A673 (cell line): Measurements from ENCODE around the gene MRFAP1L1. TPM values are rescaled to one million over a fixed set of nuclear protein-coding genes. Genes with fewer than 3 reads are reported as not detected.

Experiments used
- BruUV-seq: library from RNA; stranded (reverse); fragments of 400-500 nt; replicated peaks from 2 replicates; lab custom pipeline; 2021; lab: Mats Ljungman, UMichigan
- CTCF ChIA-PET: fragments of 300-600 bp; sonication (Branson Sonifier 250); formaldehyde crosslinking; loops from one replicate; lab custom pipeline; 2022; ENCODE audit warnings: antibody characterized with exemption; lab: Charles Lee
- POLR2A ChIA-PET: fragments of 300-600 bp; sonication (Branson Sonifier 250); formaldehyde crosslinking; loops from one replicate; lab custom pipeline; 2022; ENCODE audit warnings: antibody characterized with exemption; ENCODE audit not compliant: low non-redundant PET; lab: Charles Lee
- DNase-seq: peaks from one replicate; pipeline ENCODE4 v3.0.0-alpha.2; 2015; ENCODE audit warnings: low spot score
- H3K27ac ChIP-seq: fragments of 200-600 bp; sonication (generic); 2 replicates; pipeline ENCODE4 v1.5.1; 2016; ENCODE audit warnings: mixed run types, low read depth, mild to moderate bottlenecking, mixed read lengths, antibody characterized with exemption, low read length; ENCODE audit not compliant: poor library complexity, severe bottlenecking
- H3K27me3 ChIP-seq: fragments of 200-600 bp; sonication (generic); replicated peaks from 2 replicates; pipeline ENCODE4 v1.6.1; 2017; ENCODE audit warnings: mixed run types, low read depth, mild to moderate bottlenecking, mixed read lengths, antibody characterized with exemption, low read length; ENCODE audit not compliant: insufficient read depth, poor library complexity
- H3K36me3 ChIP-seq: fragments of 200-600 bp; sonication (generic); 2 replicates; pipeline ENCODE4 v1.6.1; 2016; ENCODE audit warnings: mixed run types, mild to moderate bottlenecking, mixed read lengths, antibody characterized with exemption, low read length; ENCODE audit not compliant: insufficient read depth, poor library complexity, severe bottlenecking
- H3K4me1 ChIP-seq: fragments of 200-600 bp; sonication (generic); 2 replicates; pipeline ENCODE4 v1.6.1; 2017; ENCODE audit warnings: mixed run types, mild to moderate bottlenecking, mixed read lengths, antibody characterized with exemption, low read length; ENCODE audit not compliant: insufficient read depth, poor library complexity, severe bottlenecking
- H3K4me3 ChIP-seq: fragments of 200-600 bp; sonication (generic); 2 replicates; pipeline ENCODE4 v1.5.1; 2016; ENCODE audit warnings: low read depth, mixed run types, mild to moderate bottlenecking, mixed read lengths, low read length; ENCODE audit not compliant: poor library complexity, severe bottlenecking
- H3K9me3 ChIP-seq: fragments of 200-600 bp; sonication (generic); 2 replicates; pipeline ENCODE4 v1.6.1; 2016; ENCODE audit warnings: mixed run types, low read depth, mild to moderate bottlenecking, mixed read lengths, antibody characterized with exemption, low read length; ENCODE audit not compliant: poor library complexity, severe bottlenecking
- EZH2 ChIP-seq: fragments of 200-600 bp; sonication (generic); IDR thresholded peaks from 2 replicates; pipeline ENCODE4 v1.6.1; 2017; ENCODE audit warnings: borderline replicate concordance, low read depth, mild to moderate bottlenecking, mixed read lengths, antibody characterized with exemption, low read length; ENCODE audit not compliant: poor library complexity, severe bottlenecking
- intact Hi-C: fragments of 100-400 bp; cut with micrococcal nuclease; formaldehyde crosslinking; loops from one replicate; pipeline ENCODE4 v1.10.0; 2022; ENCODE audit not compliant: unreplicated experiment
- total RNA-seq: library from RNA; stranded (reverse); gene quantifications from 2 replicates; pipeline ENCODE4 v1.2.3, GENCODE V29; 2021
- TF ChIP-seq, protein P1 (sequence below): fragments of 300-800, 200-600 bp; sonication (generic); conservative IDR thresholded peaks from 2 replicates; pipeline ENCODE4 v1.5.1; 2017; ENCODE audit warnings: low read depth, mild to moderate bottlenecking, antibody characterized with exemption, low read length, moderate library complexity, mixed read lengths

MRFAP1L1 gene
- total RNA-seq, 1 experiment from 2014 or later = 61.0 TPM

DNA sequence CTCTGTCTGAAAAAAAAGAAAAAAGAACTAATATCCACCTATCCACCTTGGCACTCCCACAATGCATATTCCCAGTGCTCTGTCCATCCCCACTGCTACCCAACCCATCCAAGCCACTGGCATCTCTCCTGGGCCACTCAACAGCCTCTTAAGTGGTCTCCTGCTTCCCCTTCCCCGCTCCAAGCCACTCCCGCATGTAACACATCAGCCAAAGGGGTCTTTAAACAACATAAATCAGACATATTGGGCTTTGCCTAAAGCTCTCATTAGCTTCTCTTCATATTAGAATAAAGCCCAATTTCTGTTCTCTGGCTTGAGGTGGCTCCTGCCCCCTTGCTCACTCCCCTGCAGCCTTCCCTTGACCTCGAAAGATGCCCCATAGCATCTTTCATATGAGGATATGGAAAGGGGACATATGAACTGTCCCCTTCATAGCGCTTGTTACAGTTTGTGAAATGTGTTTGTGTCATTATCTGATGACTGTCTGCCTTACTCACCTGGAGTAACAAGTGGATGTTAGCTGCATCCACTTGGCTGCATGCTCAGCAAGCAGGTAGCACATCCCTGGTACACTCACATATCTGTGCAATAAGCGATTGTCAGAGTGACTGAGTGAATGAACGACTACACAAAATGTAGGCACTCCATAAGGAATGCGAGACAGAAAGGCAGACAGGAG, 9.4 kb upstream of the MRFAP1L1 start:
- no peaks in the 10 kb centered on the region for H3K36me3 ChIP-seq
- no peak overlapping the region for H3K4me3 ChIP-seq
- BruUV-seq = no TSS peak
- H3K4me1 ChIP-seq = peaks cover 6% of the 10 kb centered on the region
- no peaks in the 10 kb centered on the region for H3K9me3 ChIP-seq
- H3K27me3 ChIP-seq = no peaks in the 10 kb centered on the region
- ChIA-PET CTCF (interaction anchor here (0.9 kb wide), 1 partner anchor 154 kb away, joined by 3 read pairs; no protein-coding TSS in a partner anchor), POLR2A (no interaction called here)
- intact Hi-C loops = loop anchor here (5.0 kb wide), 1 partner anchor 63 kb away; the partner anchor contains the start of gene KIAA0232
- no peak for DNase-seq
- H3K27ac ChIP-seq = no peak overlapping the region
- TF ChIP-seq, protein P1, sequence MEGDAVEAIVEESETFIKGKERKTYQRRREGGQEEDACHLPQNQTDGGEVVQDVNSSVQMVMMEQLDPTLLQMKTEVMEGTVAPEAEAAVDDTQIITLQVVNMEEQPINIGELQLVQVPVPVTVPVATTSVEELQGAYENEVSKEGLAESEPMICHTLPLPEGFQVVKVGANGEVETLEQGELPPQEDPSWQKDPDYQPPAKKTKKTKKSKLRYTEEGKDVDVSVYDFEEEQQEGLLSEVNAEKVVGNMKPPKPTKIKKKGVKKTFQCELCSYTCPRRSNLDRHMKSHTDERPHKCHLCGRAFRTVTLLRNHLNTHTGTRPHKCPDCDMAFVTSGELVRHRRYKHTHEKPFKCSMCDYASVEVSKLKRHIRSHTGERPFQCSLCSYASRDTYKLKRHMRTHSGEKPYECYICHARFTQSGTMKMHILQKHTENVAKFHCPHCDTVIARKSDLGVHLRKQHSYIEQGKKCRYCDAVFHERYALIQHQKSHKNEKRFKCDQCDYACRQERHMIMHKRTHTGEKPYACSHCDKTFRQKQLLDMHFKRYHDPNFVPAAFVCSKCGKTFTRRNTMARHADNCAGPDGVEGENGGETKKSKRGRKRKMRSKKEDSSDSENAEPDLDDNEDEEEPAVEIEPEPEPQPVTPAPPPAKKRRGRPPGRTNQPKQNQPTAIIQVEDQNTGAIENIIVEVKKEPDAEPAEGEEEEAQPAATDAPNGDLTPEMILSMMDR = no peak

DNA sequence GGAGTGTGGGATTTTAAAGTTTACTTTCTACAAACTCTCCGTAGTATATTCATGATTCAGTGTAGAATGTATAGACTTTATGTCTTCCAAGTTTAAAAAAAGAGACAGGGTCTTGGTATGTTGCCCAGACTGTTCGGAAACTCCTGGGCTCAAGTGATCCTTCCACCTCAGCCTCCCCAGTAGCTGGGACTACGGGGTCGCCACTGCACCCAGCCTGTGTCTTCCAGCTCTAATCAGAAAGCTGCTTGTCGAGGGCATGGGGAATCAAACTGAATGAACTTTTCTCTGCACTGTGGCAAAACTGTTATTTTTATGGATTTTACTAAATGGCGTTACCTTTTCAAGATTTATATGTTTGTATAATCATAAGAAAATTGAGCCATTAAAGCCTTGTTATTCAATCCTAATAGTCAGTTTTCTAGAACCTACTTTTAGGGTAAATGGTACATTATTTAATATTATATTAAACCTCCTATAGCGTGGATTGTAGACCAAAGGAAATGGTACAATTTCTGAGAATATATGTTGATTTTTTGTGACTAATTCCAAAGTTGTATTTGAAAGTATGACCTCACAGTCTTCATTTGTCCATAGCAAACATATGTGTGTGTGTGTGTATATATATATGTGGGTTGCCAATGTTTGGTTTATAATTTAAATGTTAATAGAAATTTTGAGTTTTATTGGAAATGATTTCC, 7.4 kb upstream of the MRFAP1L1 start:
- Histone ChIP-seq H3K27ac (peak overlapping the region; percentile 80), H3K27me3 (no peaks in the 10 kb centered on the region), H3K9me3 (no peaks in the 10 kb centered on the region), H3K36me3 (no peaks in the 10 kb centered on the region), H3K4me1 (peaks cover 6% of the 10 kb centered on the region), H3K4me3 (peak overlapping the region; percentile 91)
- TSS peak; percentile 68 for BruUV-seq
- no peak for TF ChIP-seq EZH2
- TF ChIP-seq, protein P1 = no peak
- CTCF ChIA-PET = interaction anchor here (1.5 kb wide), 1 partner anchor 156 kb away, joined by 5 read pairs; no protein-coding TSS in a partner anchor
- intact Hi-C loops = loop anchor here (5.0 kb wide), 1 partner anchor 65 kb away; the partner anchor contains the start of gene KIAA0232
- POLR2A ChIA-PET = interaction anchor here (0.6 kb wide), 1 partner anchor 1206 kb away, joined by 4 read pairs; no protein-coding TSS in a partner anchor
- DNase-seq = no peak

DNA sequence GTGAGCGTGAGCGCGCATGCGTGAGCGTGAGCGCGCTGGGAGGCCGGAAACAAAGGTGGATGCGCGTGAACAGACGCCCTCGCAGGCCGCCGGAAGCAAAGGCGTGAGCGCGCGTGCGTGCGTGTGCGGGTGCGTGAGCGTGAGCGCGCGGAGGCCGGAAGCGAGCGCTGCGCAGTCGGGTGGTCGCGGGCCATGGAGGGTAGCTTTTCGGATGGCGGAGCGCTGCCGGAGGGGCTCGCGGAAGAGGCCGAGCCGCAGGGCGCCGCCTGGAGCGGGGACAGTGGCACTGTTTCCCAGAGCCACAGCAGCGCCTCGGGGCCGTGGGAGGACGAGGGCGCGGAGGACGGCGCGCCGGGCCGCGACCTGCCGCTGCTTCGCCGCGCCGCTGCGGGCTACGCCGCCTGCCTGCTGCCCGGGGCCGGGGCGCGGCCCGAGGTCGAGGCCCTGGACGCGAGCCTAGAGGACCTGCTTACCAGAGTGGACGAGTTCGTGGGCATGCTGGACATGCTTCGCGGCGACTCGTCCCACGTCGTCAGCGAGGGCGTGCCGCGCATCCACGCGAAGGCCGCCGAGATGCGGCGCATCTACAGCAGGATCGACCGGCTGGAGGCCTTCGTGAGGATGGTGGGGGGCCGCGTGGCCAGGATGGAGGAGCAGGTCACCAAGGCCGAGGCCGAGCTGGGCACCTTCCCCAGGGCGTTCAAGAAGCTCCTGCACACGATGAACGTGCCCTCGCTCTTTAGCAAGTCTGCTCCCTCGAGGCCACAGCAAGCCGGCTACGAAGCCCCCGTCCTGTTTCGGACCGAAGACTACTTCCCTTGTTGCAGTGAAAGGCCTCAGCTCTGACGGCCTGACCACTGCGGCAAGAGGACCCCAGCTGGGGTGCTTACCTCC, 6.6 kb upstream of the MRFAP1L1 start, which contains the start of gene BLOC1S4:
TSS of gene BLOC1S4 (plus strand) at position 157 of the 894 bp plus-strand sequence. CDS start at position 193, 36 bp downstream.
- TF ChIP-seq, protein P1 = no peak
- TF ChIP-seq EZH2 = no peak
- CTCF ChIA-PET = interaction anchor here (1.0 to 1.5 kb wide), 3 partner anchors 26 to 326 kb away, joined by 3 to 5 read pairs (median 5); a partner anchor contains a TSS
- peak within 1 kb of the TSS; percentile 80 for H3K27ac ChIP-seq
- intact Hi-C loops = loop anchor here (5.0 kb wide), 1 partner anchor 66 kb away; the partner anchor contains the start of gene KIAA0232
- H3K4me3 ChIP-seq = peak within 1 kb of the TSS; percentile 91
- POLR2A ChIA-PET = no interaction called here
- BruUV-seq = no TSS peak
- H3K27me3 ChIP-seq = no peaks in the 10 kb centered on the region
- DNase-seq = peak; percentile 94
- H3K36me3 ChIP-seq = no peaks in the 10 kb centered on the region
- H3K9me3 ChIP-seq = no peaks in the 10 kb centered on the region
- peaks cover 6% of the 10 kb centered on the region for H3K4me1 ChIP-seq
